HL-60 (cell line): Measurements from ENCODE around the gene EFCAB6.

Experiments
- GABPA ChIP-seq: IDR thresholded peaks from 2 replicates; pipeline ENCODE4 v1.6.1; 2012; ENCODE audit warnings: low read depth
- POLR2AphosphoS5 ChIP-seq: IDR thresholded peaks from 2 replicates; pipeline ENCODE4 v1.6.1; 2012; ENCODE audit warnings: low read depth
- SPI1 ChIP-seq: IDR thresholded peaks from 2 replicates; pipeline ENCODE4 v1.6.1; 2012; ENCODE audit warnings: low read depth, mild to moderate bottlenecking, borderline replicate concordance
- TF ChIP-seq, protein P1 (sequence below): IDR thresholded peaks from one replicate; pipeline ENCODE4 v1.5.1; 2011; ENCODE audit warnings: low read length, control low read depth, inconsistent platforms; ENCODE audit not compliant: insufficient read depth

DNA sequence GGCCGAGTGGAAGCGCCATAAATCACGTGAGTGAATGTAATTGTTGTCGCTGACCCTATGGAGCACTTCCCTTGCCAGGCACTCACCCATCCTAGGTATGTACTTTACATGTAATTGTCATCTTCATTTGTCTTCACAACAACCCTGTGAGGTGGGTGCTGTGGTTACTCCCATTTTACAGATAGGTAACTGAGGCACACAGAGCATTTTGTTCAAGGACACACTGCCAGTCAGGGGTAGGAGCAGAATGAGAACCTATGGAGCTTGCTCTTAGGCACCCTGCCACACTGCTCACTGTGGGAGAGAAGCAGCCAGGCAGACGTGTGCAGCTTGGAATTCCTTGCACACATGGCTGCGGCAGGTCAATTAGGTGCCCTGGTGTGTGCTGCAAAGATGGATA lies 785 bp upstream of the EFCAB6 start:
- TF ChIP-seq GABPA (no peak), POLR2AphosphoS5 (no peak), SPI1 (no peak; the same call in 1 of the 2 replicates)
- TF ChIP-seq, protein P1, sequence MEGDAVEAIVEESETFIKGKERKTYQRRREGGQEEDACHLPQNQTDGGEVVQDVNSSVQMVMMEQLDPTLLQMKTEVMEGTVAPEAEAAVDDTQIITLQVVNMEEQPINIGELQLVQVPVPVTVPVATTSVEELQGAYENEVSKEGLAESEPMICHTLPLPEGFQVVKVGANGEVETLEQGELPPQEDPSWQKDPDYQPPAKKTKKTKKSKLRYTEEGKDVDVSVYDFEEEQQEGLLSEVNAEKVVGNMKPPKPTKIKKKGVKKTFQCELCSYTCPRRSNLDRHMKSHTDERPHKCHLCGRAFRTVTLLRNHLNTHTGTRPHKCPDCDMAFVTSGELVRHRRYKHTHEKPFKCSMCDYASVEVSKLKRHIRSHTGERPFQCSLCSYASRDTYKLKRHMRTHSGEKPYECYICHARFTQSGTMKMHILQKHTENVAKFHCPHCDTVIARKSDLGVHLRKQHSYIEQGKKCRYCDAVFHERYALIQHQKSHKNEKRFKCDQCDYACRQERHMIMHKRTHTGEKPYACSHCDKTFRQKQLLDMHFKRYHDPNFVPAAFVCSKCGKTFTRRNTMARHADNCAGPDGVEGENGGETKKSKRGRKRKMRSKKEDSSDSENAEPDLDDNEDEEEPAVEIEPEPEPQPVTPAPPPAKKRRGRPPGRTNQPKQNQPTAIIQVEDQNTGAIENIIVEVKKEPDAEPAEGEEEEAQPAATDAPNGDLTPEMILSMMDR, result no peak
